ENCODE data around the gene KDM6B.
A peak's percentile ranks its signal among the peaks of the same experiment; 100 is the strongest.
"Not testable (repeated sequence)": the region's sequence is repeated elsewhere in the genome, so short reads cannot be mapped to it uniquely, and the experiment has no call there.

KDM6B gene

DNA sequence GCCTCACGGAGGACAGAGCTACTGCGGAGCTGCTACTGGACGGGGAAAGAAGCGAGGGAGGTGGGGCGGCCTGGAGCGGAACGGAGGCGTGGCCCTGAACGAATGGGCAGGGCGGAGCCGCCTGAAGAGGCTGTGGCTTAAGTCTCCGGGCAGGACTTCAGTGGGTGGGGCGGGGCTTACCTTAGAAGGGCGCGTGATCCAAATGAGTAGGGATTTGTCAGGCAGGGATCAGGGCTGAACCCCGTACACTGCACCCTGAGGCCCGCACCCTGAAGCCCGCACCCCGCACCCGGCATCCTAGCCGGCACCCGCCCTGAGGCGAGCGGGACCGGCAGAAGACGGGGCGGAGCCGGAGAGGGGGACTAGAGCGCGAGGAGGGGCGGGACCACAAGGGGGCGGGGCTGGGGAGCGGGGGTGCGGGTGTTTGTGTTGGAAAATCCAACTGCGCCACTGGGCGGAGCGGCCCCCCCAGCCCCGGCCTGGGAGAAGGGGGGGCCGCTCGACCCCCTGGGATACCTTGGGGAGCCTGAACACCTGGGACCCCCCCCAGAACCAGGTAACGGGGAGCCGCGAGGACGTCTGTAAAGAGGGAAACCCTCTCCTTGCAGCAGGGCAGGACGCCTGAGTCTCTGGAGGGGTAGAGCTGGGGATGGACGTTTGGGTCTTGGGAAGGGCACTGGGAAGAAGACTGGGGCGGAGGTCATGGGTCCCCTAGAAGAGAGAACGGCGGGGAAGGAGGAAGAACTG, at the start of gene KDM6B:
TSS of gene KDM6B (plus strand) at position 423 of the 747 bp plus-strand sequence. CDS start 11,338 bp downstream, outside the sequence.
- peak; percentile 77 for DNase-seq

- DNase-seq: no peak
These were observed 47.2 kb upstream of the KDM6B start for GRCh38 chr17:7786866-7787265.

DNA sequence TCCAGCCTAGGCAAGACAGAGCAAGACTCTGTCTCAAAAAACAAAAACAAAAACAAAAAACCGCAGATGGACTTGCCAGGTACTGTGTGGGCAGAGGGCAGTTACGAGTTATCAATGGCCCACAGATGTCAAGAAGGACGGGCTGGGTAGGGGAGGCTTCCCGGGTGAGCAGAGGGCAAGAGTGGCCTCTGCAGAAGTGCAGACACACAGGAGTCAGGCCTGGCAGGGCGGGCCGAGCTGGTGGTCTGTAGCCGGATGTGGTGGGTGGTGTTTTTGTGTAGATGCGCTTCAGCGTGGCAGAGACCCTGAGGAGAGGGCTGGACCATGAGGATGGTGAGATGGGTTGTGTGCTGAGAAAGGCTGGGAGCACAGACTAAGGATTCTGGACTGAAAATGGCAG, 44.9 kb upstream of the KDM6B start:
- no peak for DNase-seq

DNA sequence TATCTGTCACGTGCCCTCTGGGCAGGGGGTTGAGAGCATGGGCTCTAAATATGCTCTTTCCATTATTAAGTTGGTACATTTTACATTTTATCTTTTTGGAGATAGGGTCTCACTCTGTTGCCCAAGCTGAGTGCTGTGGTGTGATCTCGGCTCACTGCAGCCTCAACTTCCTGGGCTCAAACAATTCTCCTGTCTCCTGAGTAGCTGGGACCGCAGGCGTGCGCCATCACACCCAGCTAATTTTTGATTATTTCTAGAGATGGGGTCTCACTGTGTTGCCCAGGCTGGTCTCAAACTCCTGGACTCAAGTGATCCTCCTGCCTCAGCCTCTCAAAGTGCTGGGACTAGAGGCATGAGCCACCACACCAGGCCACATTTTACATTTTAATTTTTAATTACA, 43.9 kb upstream of the KDM6B start:
- no peak for DNase-seq

DNA sequence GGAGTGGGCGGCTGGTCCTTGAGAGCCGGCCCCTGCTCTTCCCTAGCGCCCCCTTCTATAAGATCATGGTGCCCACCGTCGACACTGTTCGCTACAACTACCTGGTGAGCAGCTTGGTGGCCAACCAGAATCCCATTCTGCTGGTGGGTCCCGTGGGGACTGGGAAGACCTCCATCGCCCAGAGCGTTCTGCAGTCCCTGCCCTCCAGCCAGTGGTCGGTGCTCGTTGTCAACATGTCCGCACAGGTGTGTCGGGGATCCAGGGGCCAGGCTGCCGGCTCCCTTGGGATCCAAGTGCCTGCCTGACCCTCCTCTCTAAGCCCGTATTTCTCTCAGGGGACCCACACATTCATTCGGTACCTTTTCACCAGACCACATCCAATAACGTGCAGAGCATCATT, 41.4 kb upstream of the KDM6B start:
- DNase-seq: no peak

GRCh38 chr17:7794075-7794663, 39.8 kb upstream of the KDM6B start:
- no peak for DNase-seq

DNA sequence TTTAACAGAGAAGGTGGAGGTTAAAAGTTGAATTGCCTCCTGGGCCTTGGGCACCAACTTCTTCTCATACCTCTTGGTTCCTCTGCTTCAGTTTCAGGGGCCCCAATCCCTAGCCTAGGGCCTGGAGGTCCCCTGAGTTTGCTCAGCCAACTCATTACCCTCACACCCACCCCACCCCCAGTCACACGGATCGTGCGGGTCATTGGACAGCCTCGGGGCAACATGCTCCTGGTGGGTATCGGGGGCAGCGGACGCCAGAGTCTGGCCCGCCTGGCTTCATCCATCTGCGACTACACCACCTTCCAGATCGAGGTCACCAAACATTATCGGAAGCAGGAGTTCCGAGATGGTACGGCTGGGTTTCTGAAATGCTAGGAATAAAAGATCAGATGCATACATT, 36.0 kb upstream of the KDM6B start:
- DNase-seq: no peak

GRCh38 chr17:7798839-7799238, 35.2 kb upstream of the KDM6B start:
- no peak for DNase-seq

- DNase-seq: no peak
These were observed 30.0 kb upstream of the KDM6B start for GRCh38 chr17:7803981-7804380.

DNA sequence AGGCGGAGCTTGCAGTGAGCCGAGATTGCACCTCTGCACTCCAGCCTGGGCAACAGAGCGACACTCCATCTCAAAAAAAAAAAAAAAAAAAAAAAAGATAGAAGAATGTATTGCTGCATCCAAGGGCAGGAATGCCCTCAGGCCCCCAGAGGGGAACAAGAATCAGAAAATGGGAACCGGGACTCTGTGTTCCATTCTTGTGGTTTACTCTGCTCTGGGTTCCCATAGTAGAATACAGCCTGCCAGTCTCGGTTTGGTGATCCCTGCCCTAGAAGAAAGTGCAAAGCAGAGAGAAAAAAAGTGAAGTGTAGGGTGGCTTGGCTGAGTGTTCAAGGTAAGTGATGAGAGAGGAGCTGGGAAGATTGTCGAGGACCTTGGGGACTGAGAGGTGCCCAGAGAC, 27.4 kb upstream of the KDM6B start:
- DNase-seq: no peak

DNA sequence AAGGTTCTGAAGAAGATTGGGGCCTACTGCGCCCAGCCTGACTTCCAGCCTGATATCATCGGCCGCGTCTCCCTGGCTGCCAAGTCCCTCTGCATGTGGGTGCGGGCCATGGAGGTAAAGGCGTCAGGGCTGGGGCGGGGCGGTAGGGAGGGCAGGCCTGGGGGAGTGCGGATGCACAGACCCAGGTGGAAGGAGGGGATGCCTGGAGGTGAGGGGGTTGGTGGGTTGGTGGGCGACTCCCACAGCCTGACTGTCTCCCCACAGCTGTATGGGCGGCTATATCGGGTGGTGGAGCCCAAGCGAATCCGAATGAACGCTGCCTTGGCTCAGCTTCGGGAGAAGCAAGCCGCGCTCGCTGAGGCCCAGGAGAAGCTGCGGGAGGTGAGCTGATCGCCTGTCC, 26.8 kb upstream of the KDM6B start:
- no peak for DNase-seq

- no peak for DNase-seq
These were observed 24.8 kb upstream of the KDM6B start for GRCh38 chr17:7809086-7809790.

- not testable (repeated sequence) for DNase-seq
These were observed 24.1 kb upstream of the KDM6B start for GRCh38 chr17:7809791-7810343.

DNA sequence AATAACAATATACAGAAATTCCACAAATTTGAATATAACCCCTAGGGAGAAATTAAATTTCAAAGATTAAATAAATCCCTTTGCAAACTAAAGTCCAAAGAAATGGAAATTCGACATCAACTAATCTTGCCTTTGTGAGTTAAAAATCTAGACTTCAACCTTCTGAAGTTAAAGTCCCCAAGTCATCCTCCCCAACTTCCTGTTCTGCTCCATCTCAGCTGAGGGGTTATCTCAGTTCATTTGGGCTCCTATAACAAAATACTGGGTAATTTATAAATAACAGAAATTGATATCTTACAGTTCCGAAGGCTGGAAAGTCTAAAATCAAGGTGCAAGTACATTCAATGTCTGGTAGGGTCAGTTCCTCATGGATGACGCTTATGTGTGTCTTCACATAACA, 22.8 kb upstream of the KDM6B start:
- no peak for DNase-seq

GRCh38 chr17:7814969-7815368, 19.0 kb upstream of the KDM6B start:
- no peak for DNase-seq

- DNase-seq: no peak
These were observed 16.9 kb upstream of the KDM6B start for GRCh38 chr17:7816926-7817642.

DNA sequence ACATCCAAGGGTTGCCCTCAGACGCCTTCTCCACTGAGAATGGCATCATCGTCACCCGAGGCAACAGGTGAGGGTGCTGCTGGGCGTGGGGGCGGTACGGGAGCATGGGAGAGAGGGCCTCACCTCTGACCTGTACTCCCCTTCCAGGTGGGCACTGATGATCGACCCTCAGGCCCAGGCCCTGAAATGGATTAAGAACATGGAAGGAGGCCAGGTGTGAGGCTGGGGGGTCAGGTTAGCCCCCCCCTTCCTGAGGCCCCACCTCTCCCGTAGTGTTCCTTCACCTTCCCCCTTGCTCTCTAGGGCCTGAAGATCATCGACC, 16.4 kb upstream of the KDM6B start:
- DNase-seq: no peak

DNA sequence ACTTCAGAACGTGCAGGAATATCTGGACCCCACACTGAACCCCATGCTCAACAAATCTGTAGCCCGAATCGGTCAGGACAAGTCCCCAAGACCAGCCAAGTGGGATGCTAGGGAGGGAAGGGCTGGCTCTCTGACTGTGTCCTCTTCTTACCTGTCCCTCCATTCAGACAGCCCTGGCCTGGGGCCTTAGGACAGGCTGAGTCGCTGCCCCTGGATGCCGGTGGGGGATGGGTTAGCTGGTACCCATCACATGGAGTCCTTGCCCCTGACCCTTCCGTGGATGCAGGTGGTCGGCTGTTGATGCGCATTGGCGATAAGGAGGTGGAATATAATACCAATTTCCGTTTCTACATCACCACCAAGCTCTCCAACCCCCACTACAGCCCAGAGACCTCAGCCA, 16.0 kb upstream of the KDM6B start:
- DNase-seq: no peak

DNA sequence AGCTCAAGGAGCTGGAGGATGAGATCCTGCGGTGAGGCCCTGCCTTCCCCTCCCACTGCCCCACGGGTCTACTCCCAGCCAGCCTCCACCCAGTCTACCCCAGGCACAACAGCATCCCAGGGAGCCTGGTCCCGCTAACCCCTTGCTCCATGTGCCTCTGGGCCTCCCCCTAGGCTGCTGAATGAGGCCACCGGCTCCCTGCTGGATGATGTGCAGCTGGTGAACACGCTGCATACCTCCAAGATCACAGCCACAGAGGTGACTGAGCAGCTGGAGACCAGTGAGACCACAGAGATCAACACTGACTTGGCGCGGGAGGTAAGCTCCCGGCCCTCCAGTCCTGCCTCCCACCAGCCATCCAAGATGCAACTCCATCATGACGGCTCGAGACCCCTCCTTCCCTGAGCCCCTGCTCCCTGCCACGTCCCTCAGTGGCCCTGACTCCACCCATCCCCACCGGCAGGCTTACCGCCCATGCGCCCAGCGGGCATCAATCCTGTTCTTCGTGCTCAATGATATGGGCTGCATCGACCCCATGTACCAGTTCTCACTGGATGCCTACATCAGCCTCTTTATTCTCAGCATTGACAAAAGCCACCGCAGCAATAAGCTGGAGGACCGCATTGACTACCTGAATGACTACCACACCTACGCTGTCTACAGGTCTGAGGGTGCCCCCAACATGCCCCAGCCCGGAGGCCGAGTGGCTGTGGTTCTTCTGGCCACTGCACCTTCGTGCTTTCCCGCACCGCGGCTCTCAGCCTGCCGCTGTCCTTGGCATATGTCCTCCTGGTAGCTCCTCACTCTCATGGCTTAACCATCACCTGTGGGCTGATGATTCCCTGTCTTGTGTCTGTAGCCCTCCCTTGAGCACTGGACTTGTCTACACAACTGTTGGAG, 15.0 kb upstream of the KDM6B start:
- DNase-seq: no peak

GRCh38 chr17:7820231-7820630, 13.8 kb upstream of the KDM6B start:
- DNase-seq: no peak

GRCh38 chr17:7822126-7822525, 11.9 kb upstream of the KDM6B start:
- DNase-seq: no peak

DNA sequence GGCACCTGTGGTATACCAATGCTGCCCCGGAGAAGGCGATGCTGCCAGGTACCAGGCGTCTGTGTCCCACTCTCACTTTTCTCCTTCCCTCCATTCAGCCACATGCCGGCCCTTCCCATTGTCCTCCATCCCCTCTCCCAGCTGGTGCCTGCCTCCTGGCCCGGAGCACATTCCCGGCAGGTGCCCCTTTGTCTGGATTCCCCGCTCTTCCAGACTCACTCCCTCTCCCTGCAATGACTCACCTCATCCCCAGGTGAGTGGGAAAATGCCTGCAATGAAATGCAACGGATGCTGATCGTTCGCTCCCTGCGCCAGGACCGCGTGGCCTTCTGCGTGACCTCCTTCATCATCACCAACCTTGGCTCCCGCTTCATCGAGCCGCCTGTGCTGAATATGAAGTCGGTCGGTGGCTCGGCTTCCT, 10.4 kb upstream of the KDM6B start:
- DNase-seq: no peak
